Aorta (tissue), 5 donors: Measurements from ENCODE around the gene GIMAP7. TPM values are rescaled to one million over a fixed set of nuclear protein-coding genes. Genes with fewer than 3 reads are reported as not detected.

ENCODE experiments used
- ATAC-seq: fragments of 200-7000 bp; cut with Tn5 transposase; one replicate; pipeline ENCODE4 v1.9.1; 2022; ENCODE audit warnings: moderate library complexity; ENCODE audit not compliant: low FRiP score
- DNase-seq, 2 donors: peaks; one replicate each; pipeline ENCODE4 v3.0.0-alpha.2; 2020
- H3K27ac ChIP-seq, 2 donors: one replicate each; pipeline ENCODE4 v1.5.1; 2013; ENCODE audit warnings: low read length in 2 of 2, mild to moderate bottlenecking in 2 of 2, moderate library complexity in 2 of 2, control low read depth in 1 of 2, inconsistent platforms in 1 of 2, low read depth in 1 of 2
- H3K27me3 ChIP-seq, 2 donors: one replicate each; pipeline ENCODE4 v1.6.1; 2013; ENCODE audit warnings: control low read depth in 1 of 2, low read length in 1 of 2, mild to moderate bottlenecking in 1 of 2, moderate library complexity in 1 of 2; ENCODE audit not compliant: insufficient read depth in 2 of 2, control insufficient read depth in 1 of 2
- H3K36me3 ChIP-seq, 2 donors: one replicate each; pipeline ENCODE4 v1.6.1; 2013; ENCODE audit warnings: control low read depth in 1 of 2, low read length in 1 of 2, mild to moderate bottlenecking in 1 of 2; ENCODE audit not compliant: insufficient read depth in 2 of 2, control insufficient read depth in 1 of 2
- H3K4me1 ChIP-seq, 2 donors: one replicate each; pipeline ENCODE4 v1.6.1; 2013; ENCODE audit warnings: low read length in 2 of 2, control low read depth in 1 of 2, mild to moderate bottlenecking in 1 of 2, moderate library complexity in 1 of 2; ENCODE audit not compliant: insufficient read depth in 2 of 2, control insufficient read depth in 1 of 2
- H3K4me3 ChIP-seq, 2 donors: one replicate each; pipeline ENCODE4 v1.5.1; 2013; ENCODE audit warnings: low read length in 2 of 2, control low read depth in 1 of 2, mild to moderate bottlenecking in 1 of 2
- H3K9me3 ChIP-seq: one replicate; pipeline ENCODE4 v1.6.1; 2013; ENCODE audit warnings: mild to moderate bottlenecking, low read length; ENCODE audit not compliant: control insufficient read depth
- WGBS, 2 donors: extraction: QIAGEN DNeasy Blood & Tissue Kit; methylation state at CpG; one replicate each; pipeline ENCODE4 v1.1.7; 2013; 5-methylcytosine and 5-hydroxymethylcytosine counted together
- intact Hi-C, 2 donors: fragments of 100-400 bp; cut with DNase I; formaldehyde crosslinking; loops; one replicate each; pipeline versions ENCODE4 v1.14.2 to v1.15.0; 2022
- polyA plus RNA-seq, 2 donors: library from polyadenylated mRNA; stranded (reverse); fragments of 200-250 nt; gene quantifications; one replicate each; pipeline ENCODE4 v1.2.3, GENCODE V29; 2013
- total RNA-seq, 2 donors: library from RNA; stranded (reverse); fragmentation: NEBNext Ultra II Directional; extraction: Animal tissue kit (Norgen Biotek cat#: 25700); gene quantifications; one replicate each; pipeline ENCODE4 v1.2.1, GENCODE V29; 2021
- donor health status: healthy with polysubstance abuse.
- donor health status: Bipolar disorder and iron deficiency.
- donor health status: DM: no; HTN: no; CAD: no.
- donor health status: DM: no; HTN: no; CAD: no.
- donor health status: DM: yes; HTN: yes; CAD: no.

Gene GIMAP7
- total and polyA plus RNA-seq, 4 donors, result 5.4 to 41.8 (median 23.8) TPM

DNA sequence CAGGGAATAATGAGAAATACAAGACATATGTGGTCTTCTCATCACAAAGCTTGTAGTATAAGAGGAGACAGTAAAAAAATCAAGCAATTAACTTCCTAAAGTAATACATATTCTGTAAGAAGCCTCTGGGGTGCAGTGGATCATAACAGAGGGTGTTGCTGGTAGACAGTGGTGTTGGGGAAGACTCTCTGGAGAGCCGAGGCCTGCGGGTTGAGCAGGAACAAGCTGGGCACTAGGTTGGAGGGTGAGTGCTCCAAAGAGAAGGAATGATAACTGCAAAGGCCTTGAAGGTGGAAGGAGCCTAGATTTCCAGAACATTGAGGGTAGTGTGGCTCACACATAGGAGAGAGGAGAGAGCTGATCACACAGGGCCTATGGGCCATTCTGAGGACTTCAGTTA lies 54.0 kb downstream of the GIMAP7 start:
- Histone ChIP-seq H3K4me3 (no peak overlapping the region), H3K27me3 (no peaks in the 10 kb centered on the region), H3K4me1 (no peaks in the 10 kb centered on the region), H3K36me3 (no peaks in the 10 kb centered on the region), H3K9me3 (peaks cover 4% of the 10 kb centered on the region), H3K27ac (no peak overlapping the region)
- intact Hi-C loops, result no loop called here
- 29 to 78% methylated on average over 2 of the region's 2 CpGs for WGBS, 2 donors
- ATAC-seq (no peak), DNase-seq (no peak)

DNA sequence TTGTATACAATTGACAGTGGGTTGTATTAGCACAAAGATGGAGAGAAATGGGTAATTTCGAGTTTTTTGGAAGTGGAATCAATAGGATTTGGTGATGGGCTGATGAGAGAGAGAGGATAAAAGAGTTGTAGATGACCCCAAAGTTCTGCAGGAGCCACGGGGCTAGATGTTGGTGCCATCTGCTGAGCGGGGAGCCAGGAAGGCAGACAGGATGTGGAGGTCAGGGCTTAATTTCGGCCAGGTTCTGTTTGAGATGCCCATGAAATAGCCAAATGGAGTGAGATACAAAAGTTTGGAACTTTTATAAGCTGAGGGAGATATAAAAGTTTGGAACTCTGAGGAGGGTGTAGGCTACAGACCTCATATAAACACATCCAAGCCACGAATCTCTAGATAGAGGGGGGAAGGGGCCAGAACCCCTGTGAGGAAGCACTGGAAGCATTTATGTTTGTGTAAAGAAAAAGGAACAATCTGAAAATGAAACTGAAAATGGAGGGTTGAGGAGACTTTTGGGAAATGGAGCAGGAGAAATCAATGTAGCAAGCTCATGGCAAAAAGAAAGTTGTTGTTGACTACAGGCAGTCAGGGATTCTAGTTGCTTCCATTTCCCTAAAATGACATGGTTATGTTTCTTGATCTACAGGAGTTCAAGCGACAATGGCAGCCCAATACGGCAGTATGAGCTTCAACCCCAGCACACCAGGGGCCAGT lies 54.7 kb downstream of the GIMAP7 start:
- Histone ChIP-seq H3K27me3 (no peaks in the 10 kb centered on the region), H3K4me1 (no peaks in the 10 kb centered on the region), H3K9me3 (peaks cover 4% of the 10 kb centered on the region), H3K27ac (no peak overlapping the region), H3K4me3 (no peak overlapping the region), H3K36me3 (no peaks in the 10 kb centered on the region)
- ATAC-seq (no peak), DNase-seq (no peak)
- intact Hi-C loops, result no loop called here
- WGBS, 2 donors, result 57 to 63% methylated on average over 7 of the region's 7 CpGs

Other genes with a start within 250 kb of the GIMAP7 start
- 1 to 10 TPM; 2.5 to 2.6 TPM for gene LRRC61, start 191.5 kb upstream of the GIMAP7 start, total RNA-seq
- gene LRRC61, start 191.5 kb upstream of the GIMAP7 start, polyA plus RNA-seq, result 1 to 10 TPM in 1 of 2 donors, under 1 TPM in 1; 0.15 to 2.6 TPM
- gene ACTR3C, start 191.3 kb upstream of the GIMAP7 start, total RNA-seq, result 1 to 10 TPM; 1.2 to 5.2 TPM
- under 1 TPM in 1 of 2 donors, not detected in 1; 0.75 TPM for gene ACTR3C, start 191.3 kb upstream of the GIMAP7 start, polyA plus RNA-seq
- gene RARRES2, start 173.2 kb upstream of the GIMAP7 start, total RNA-seq, result 100 to 1,000 TPM in 1 of 2 donors, 10 to 100 TPM in 1; 73.1 to 121 TPM
- gene RARRES2, start 173.2 kb upstream of the GIMAP7 start, polyA plus RNA-seq, result 100 to 1,000 TPM in 1 of 2 donors, 10 to 100 TPM in 1; 65.9 to 198 TPM
- gene REPIN1, start 146.1 kb upstream of the GIMAP7 start, total RNA-seq, result 10 to 100 TPM; 52.0 to 56.7 TPM
- gene REPIN1, start 146.1 kb upstream of the GIMAP7 start, polyA plus RNA-seq, result 10 to 100 TPM; 19.7 to 44.9 TPM
- 1 to 10 TPM; 3.1 to 6.4 TPM for gene ZNF775, start 135.5 kb upstream of the GIMAP7 start, total RNA-seq
- 1 to 10 TPM; 1.9 to 3.5 TPM for gene ZNF775, start 135.5 kb upstream of the GIMAP7 start, polyA plus RNA-seq
- 10 to 100 TPM; 20.0 to 41.4 TPM for gene GIMAP8, start 64.2 kb upstream of the GIMAP7 start, total RNA-seq
- 1 to 10 TPM; 1.6 to 6.6 TPM for gene GIMAP8, start 64.2 kb upstream of the GIMAP7 start, polyA plus RNA-seq
- gene GIMAP4, start 52.5 kb downstream of the GIMAP7 start, total RNA-seq, result 10 to 100 TPM; 37.9 to 75.3 TPM
- 10 to 100 TPM in 1 of 2 donors, 1 to 10 TPM in 1; 3.2 to 29.3 TPM for gene GIMAP4, start 52.5 kb downstream of the GIMAP7 start, polyA plus RNA-seq
- gene GIMAP6, start 117.5 kb downstream of the GIMAP7 start, total RNA-seq, result 10 to 100 TPM; 31.7 to 49.2 TPM
- gene GIMAP6, start 117.5 kb downstream of the GIMAP7 start, polyA plus RNA-seq, result 10 to 100 TPM in 1 of 2 donors, 1 to 10 TPM in 1; 3.0 to 10.3 TPM
- 10 to 100 TPM; 11.5 to 24.7 TPM for gene GIMAP2, start 170.8 kb downstream of the GIMAP7 start, total RNA-seq
- 1 to 10 TPM; 2.2 to 9.8 TPM for gene GIMAP2, start 170.8 kb downstream of the GIMAP7 start, polyA plus RNA-seq
- gene GIMAP1, start 201.7 kb downstream of the GIMAP7 start, total RNA-seq, result 10 to 100 TPM in 1 of 2 donors, 1 to 10 TPM in 1; 5.4 to 11.6 TPM
- gene GIMAP1, start 201.7 kb downstream of the GIMAP7 start, polyA plus RNA-seq, result 1 to 10 TPM in 1 of 2 donors, under 1 TPM in 1; 0.95 to 4.3 TPM
- 10 to 100 TPM; 18.8 to 29.4 TPM for gene GIMAP5, start 222.5 kb downstream of the GIMAP7 start, total RNA-seq
- gene GIMAP5, start 222.5 kb downstream of the GIMAP7 start, polyA plus RNA-seq, result 10 to 100 TPM in 1 of 2 donors, 1 to 10 TPM in 1; 3.1 to 14.5 TPM